Coronary artery (tissue), 2 donors: ENCODE results near the gene MDGA2.

Experiments used
- DNase-seq: peaks from one replicate; pipeline ENCODE4 v3.0.0-alpha.2; 2017; ENCODE audit warnings: low spot score
- H3K27ac ChIP-seq, 2 donors: fragments of 200-600 bp; sonication (generic); one replicate each; pipeline ENCODE4 v1.5.1; 2016 to 2019
- H3K4me3 ChIP-seq: fragments of 200-600 bp; sonication (generic); 2 replicates; pipeline ENCODE4 v1.5.1; 2016; ENCODE audit warnings: mild to moderate bottlenecking, moderate library complexity
- CTCF ChIP-seq: fragments of 200-600 bp; sonication (generic); IDR thresholded peaks from one replicate; pipeline ENCODE4 v1.5.1; 2019; ENCODE audit warnings: antibody characterized with exemption

MDGA2 gene

DNA sequence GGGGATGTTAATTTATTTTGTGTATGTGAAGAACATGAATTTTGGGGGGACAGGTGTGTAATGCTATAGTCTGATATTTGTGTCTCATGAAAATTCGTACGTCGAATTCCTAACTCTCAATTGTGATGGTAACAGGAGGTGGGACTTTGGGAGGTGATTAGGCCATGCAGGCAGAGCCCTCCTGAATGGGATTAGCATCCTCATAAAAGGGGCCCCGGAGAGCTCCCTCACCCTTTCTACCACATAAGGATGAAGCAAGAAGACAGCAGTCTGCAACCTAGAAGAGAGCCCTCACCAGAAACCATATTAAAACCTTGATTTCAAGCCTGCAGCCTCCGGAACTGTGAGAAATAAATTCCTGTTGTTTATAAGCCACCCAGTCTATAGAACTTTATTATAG is 165.4 kb downstream of the MDGA2 start:
- DNase-seq: no peak
- TF ChIP-seq CTCF: no peak
- Histone ChIP-seq H3K27ac (no peak overlapping the region), H3K4me3 (no peak overlapping the region)

DNA sequence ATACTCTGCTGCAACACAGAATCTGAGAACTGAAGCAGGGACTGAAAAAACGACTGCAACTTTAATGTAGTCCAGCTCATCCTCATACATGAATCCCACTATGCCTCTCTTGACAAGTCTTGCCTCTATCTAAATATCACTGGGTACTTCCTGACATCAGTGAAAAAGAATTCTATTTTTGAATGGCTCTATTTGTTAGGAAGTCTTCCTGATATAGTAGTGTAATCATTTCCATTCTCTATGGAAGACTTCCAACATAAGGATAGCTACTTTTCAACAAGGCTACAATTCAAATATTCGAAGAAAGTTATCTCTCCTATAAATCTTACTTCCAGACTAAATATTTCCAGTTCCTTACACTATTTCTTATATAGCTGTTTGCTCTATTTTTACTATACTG is 167.5 kb downstream of the MDGA2 start:
- no peak overlapping the region for H3K4me3 ChIP-seq
- no peak overlapping the region for H3K27ac ChIP-seq
- TF ChIP-seq CTCF: no peak
- DNase-seq: no peak

GRCh38 chr14:47500369-47500768 is 175.0 kb downstream of the MDGA2 start:
- no peak for DNase-seq
- TF ChIP-seq CTCF: no peak
- no peak overlapping the region for H3K4me3 ChIP-seq

GRCh38 chr14:47490766-47491165 is 184.6 kb downstream of the MDGA2 start:
- TF ChIP-seq CTCF: no peak

More at GRCh38 chr14:47500369-47500768, 175.0 kb downstream of the MDGA2 start:
- H3K27ac ChIP-seq: no peak overlapping the region

GRCh38 chr14:47490353-47490752 is 185.1 kb downstream of the MDGA2 start:
- no peak for DNase-seq
- no peak overlapping the region for H3K4me3 ChIP-seq
- TF ChIP-seq CTCF: no peak
- no peak overlapping the region for H3K27ac ChIP-seq

More at GRCh38 chr14:47490766-47491165, 184.6 kb downstream of the MDGA2 start:
- no peak overlapping the region for H3K4me3 ChIP-seq
- no peak overlapping the region for H3K27ac ChIP-seq
- DNase-seq: no peak

- no peak for DNase-seq
- no peak overlapping the region for H3K27ac ChIP-seq
- no peak overlapping the region for H3K4me3 ChIP-seq
- no peak for TF ChIP-seq CTCF
Measured at GRCh38 chr14:47485421-47485820, 190.0 kb downstream of the MDGA2 start.

DNA sequence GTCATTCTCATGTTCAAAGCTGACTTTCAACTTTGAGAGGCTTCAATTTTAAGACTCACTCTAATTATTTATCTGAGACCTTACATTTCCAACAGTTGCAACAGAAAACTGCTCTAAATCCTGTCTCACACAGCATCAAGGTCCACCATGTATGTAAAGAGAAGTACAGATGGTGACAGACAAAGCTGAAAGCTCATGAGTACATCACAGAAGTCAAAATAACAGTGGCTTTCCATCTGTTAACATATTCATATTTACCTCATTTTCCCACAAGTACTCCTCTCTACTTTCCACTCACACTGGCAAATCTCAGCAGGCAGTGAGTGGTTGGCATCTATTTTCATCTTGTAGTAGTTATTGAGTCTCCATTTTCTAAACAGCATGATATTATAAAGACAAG is 192.0 kb downstream of the MDGA2 start:
- Histone ChIP-seq H3K27ac (no peak overlapping the region), H3K4me3 (no peak overlapping the region)
- DNase-seq: no peak
- no peak for TF ChIP-seq CTCF
